Endothelial cell of hepatic sinusoid (primary cell): ENCODE measurements around the gene RRP36.

Experiments used
- in situ Hi-C: cut with HindIII; loops from 2 replicates; pipeline ENCODE4 v1.10.0; 2017; ENCODE audit warnings: low sequenced_read_pairs

The RRP36 gene

DNA sequence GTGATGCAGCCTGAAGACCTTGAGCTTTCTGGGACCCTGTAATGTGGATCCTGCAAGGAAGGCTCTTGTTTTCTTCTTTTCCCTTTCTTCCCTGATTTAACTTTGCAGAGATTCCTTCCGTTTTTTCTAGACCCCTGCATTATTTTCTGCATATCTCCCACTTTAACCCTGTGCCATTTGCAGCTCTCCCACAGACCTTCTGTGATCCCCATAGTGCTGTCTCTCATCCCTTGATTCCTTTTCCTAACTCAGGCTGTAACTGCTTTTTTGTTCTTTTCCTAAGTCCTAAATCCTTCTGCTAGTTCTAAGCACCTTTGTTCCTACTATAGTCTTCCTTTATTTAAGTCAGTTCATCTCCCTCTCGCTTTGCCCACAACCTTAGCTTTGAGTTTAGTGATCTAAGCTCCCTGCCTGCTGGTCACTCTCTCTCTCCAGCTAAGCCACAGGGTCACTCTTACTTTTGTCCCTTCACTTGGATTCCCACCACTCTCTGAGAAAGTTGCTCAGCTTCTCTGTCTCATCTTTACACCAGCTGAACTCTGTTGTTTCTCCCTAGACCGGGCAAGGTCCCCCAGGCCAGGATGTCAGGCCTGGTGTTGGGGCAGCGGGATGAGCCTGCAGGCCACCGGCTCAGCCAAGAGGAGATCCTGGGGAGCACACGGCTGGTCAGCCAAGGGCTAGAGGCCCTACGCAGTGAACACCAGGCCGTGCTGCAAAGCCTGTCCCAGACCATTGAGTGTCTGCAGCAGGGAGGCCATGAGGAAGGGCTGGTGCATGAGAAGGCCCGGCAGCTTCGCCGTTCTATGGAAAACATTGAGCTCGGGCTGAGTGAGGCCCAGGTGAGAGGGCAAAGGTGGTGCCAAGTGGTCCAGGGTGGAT is 39.6 kb downstream of the RRP36 start:
- in situ Hi-C loops = no loop called here

DNA sequence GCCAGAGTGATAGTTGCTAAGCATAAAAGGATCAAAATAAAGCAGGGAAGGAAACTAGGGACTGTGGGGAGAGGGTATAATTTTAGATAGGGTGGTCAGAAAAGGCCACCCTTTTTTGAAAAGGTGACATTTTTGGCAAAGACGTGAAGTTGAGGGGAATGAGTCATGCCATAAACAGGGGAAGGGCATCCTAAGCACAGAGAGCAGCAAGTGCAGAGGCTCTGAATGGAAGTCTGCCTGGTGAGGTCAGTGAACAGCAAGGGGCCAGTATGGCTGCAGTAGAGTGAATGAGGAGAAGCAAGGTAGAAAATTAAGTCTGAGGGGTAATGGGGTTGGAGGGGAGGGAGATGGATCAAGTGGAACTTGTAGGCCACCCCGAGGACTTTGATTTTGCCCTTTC is 40.4 kb downstream of the RRP36 start:
- in situ Hi-C loops = no loop called here

DNA sequence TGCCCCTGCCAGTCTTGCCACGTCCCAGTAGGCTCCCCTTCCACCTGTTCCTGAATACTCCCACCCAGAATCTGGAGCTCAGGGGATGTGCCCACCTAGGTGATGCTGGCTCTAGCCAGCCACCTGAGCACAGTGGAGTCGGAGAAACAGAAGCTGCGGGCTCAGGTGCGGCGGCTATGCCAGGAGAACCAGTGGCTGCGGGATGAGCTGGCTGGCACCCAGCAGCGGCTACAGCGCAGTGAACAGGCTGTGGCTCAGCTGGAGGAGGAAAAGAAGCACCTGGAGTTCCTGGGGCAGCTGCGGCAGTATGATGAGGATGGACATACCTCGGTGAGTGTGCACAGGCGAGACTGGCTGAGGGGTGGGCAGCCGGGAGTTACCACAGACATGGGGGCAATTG is 41.4 kb downstream of the RRP36 start:
- in situ Hi-C loops = no loop called here

DNA sequence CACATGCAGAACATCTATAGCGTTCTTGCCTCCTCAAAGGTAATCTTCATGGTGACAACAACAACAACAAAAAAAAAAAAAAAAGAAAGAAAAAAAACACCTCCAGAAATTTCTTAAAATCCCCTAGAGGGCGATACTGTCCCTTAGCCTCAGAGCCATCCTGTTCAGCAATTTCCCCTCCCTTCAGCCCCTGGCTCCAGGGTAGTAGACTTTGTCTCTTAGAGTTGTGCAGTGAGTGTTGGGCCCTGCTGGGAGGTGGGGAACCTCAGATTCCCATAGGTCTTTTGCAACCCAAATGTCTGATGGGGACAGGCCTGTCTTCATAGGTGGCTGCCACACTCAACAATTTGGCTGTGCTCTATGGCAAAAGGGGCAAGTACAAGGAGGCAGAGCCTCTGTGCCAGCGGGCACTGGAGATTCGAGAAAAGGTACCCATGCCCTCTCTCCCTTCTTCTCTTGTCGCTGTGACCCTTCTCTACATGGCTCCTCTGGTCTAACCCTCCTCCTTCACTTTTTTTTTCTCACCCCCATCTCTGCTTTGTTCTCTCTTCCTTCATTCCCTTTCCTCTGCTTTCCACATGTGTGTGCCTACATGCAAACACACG is 48.7 kb downstream of the RRP36 start:
- in situ Hi-C loops = no loop called here

DNA sequence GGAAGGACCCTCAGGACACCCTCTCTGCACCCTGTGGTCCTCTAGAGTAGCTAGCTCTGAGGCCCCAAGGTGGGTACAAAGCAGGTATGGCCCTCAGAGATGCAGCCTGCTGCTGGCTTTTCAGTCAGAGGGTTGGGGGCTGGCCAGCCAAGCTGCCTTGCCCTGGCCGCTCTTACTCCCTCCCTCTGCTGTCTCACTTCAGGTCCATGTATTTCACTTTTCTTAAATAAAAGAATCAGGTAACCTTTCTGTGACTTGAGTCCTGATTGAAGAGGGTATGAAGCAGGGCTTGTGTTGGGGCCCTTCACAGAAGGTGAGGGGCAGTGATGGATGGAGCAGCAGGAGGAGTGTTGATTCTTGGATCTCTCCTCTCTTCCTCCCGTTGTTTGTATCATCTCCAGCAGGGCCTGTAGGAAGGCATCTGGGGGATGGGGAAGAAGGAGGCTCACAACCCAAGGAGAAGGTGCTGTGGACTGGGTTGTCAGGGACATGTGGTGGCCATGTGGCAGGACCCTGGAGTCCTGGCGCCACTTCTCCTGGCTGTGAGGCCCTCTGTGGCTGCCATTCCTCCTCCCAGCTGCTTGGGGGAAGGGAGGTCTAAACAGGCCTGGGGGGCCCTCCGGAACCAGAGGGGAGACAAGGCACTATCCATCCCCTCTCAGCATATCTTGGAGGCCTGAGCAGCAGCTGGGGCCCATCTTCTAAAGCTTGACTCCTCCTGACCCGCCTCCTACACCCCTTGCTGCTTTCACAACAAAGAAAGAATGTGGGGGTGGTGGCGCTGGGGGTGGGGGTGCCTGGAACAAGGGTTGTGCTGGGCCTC is 53.6 kb downstream of the RRP36 start:
- in situ Hi-C loops = no loop called here

DNA sequence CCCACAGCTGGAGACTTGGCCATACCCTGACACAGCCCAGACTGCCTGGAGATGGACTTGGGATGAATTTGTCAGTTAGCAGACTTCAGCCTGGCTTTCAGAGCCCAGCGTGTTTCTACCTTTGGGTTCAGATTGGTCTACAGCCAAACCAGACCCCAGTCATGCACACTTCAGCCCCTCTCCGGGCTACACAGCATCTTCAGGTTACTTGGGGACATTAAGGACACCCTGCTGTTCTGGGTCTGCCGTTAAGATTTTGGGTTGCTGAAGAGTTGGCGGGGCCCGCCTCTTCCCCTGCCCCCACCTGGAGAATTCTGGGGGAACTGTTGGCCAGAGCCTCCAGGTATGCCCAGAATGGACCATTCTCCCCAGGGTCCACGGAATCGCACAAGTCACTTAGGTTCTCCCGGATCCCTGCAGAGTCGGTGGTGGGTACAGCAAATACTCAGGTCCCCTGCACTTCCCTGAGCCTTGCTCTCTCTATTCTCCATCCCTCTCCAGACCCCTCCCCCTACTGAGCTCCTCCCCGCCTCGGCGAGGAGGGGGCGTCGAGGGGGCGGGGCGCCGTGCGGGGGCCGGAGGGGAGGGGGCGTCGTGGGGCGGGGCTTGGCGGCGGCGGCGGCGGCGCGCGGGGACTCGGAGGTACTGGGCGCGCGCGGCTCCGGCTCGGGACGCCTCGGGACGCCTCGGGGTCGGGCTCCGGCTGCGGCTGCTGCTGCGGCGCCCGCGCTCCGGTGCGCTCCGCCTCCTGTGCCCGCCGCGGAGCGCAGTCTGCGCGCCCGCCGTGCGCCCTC is 54.4 kb downstream of the RRP36 start, which contains the start of gene PTK7:
Gene PTK7, plus strand, starts transcription at position 645 of the 794 bp plus-strand sequence. CDS start 175 bp downstream, outside the sequence.
- in situ Hi-C loops = no loop called here

DNA sequence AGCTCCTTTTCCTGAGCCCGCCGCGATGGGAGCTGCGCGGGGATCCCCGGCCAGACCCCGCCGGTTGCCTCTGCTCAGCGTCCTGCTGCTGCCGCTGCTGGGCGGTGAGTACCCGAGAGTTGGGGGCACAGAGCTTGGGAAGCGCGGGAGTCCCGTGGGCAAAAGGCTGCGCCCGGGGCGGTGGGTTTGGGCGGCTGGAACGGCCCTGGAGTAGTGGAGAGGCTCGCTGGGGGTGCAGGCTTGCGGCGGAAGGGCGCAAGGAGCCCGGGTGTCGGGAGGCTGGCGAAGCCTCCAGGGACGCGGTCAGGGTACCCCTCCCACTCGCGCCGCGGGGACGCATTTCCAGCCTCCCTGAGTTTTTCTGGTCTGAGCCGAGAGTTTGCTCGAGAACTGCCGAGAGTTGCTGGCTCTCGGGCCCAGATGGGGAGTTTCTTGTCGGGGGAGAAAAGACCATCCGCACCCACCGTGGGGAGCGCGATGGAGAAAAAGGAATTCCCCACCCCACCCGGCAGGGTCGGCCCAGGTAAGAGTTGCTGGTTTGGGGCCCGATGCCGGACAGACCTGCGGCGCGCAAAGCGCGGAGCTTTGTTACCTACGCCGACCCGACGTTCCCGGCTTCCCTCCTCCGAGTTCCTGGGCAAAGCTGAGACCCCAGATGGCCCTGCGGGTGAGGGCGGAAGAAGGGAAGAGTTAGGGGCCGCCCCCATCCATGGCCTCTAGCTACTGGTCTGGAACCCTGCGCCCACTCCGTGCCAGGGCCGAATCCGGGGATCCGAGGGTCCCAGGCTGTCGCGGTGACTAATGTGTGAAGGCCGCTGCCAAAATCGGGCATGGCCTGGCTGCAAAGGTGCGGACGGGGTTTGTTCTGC is 55.3 kb downstream of the RRP36 start:
- in situ Hi-C loops = no loop called here

DNA sequence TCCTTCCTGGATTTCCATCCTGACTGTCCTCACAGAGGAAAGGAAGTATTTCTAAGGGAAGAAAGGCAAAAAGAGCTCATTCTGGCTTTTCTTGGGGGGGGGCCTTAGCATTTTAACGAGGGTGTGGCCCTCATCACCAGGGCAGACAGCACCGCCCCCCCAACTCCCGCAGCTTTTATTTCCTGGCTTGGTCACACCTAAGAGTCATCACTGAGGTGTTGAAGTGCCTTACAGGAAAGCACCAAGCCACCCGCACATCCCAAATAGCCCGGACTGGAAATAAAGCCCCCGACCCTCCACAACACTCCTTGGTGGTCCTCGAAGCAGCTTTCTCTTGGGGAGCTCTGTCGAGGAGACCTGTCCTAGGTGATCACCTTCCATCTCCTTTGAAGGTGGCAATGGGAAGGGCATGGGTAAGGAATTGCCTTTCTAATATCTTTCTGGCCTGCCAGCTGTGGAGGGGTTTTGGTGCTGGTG is 55.9 kb downstream of the RRP36 start:
- in situ Hi-C loops = no loop called here

DNA sequence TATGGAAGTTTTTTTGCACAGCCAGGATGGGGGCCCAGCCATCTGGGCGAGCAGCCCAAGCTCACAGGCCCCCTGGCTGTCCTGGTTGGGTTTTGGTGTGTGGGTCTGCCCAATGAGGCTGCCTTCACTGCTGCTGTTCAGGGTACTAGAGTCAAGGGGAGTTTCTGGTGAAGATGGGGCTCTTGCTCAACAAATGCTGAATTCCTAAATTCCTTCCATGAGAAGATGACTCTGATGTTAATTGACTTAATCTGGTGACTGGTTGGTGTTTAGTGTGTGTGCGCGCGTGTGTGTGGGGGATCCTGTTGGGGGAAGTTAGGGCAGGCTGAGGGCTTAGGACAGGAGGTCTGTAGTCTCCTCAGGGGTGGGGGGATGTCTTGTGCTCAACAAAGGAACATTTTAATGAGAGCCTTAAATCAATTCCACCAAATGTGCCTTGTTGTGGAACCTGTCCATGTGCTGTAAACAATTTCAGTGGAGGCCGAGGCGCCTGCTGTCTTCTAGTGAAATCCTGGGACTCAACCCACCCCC is 56.6 kb downstream of the RRP36 start:
- in situ Hi-C loops = no loop called here

DNA sequence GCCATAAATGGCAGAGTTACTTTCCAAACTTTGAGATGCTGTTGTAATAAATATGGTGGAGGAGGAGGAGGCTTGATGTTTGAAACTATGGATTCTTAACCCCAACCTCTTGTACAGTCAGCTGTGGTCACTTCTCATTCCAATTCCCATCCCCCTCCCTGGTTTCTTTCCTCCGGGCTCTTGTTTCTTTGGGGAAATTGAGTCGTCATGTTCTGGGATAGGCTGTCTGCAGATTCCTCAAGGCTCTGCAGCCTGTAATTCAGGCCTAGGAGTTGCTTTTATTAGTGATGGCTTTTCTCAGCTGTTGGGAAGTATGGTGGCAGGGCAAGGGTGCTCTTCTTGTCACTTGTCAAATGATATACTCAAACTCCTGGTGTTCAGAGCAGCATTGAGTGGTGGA is 57.3 kb downstream of the RRP36 start:
- in situ Hi-C loops = no loop called here
